HG02798 (cell line): ENCODE data around the gene PRL.
A peak's percentile ranks its signal among the peaks of the same experiment; 100 is the strongest.

Source experiments
- ATAC-seq: cut with Tn5 transposase; IDR thresholded peaks from one replicate; pipeline ENCODE4 v1.9.1; 2021; ENCODE audit warnings: mild to moderate bottlenecking; ENCODE audit not compliant: unreplicated experiment, poor library complexity

PRL gene

GRCh38 chr6:22296067-22296466, 769 bp downstream of the PRL start:
- ATAC-seq = no peak

GRCh38 chr6:22295145-22295544, 1.7 kb downstream of the PRL start:
- ATAC-seq = no peak

GRCh38 chr6:22294301-22294700, 2.5 kb downstream of the PRL start:
- no peak for ATAC-seq

GRCh38 chr6:22290045-22290444, 6.8 kb downstream of the PRL start:
- ATAC-seq = no peak

- ATAC-seq = no peak
Measured at GRCh38 chr6:22288721-22289120, 8.1 kb downstream of the PRL start.

- ATAC-seq = no peak
Measured at GRCh38 chr6:22284666-22285065, 12.2 kb downstream of the PRL start.

- ATAC-seq = no peak
Measured at GRCh38 chr6:22281341-22282085, 15.3 kb downstream of the PRL start.

- ATAC-seq = no peak
Measured at GRCh38 chr6:22279427-22279826, 17.4 kb downstream of the PRL start.

GRCh38 chr6:22271081-22271480, 25.8 kb downstream of the PRL start:
- ATAC-seq = peak; percentile 54

- ATAC-seq = no peak
Measured at GRCh38 chr6:22263748-22264147, 33.1 kb downstream of the PRL start.

GRCh38 chr6:22254886-22255285, 42.0 kb downstream of the PRL start:
- no peak for ATAC-seq

- ATAC-seq = no peak
Measured at GRCh38 chr6:22253955-22254655, 42.7 kb downstream of the PRL start.

GRCh38 chr6:22251348-22251747, 45.5 kb downstream of the PRL start:
- no peak for ATAC-seq

GRCh38 chr6:22250486-22250885, 46.4 kb downstream of the PRL start:
- ATAC-seq = no peak

GRCh38 chr6:22249711-22250350, 47.0 kb downstream of the PRL start:
- ATAC-seq = no peak

GRCh38 chr6:22248513-22249308, 48.1 kb downstream of the PRL start:
- no peak for ATAC-seq

- ATAC-seq = no peak
Measured at GRCh38 chr6:22247916-22248482, 48.8 kb downstream of the PRL start.

GRCh38 chr6:22240025-22240424, 56.8 kb downstream of the PRL start:
- no peak for ATAC-seq

- ATAC-seq = no peak
Measured at GRCh38 chr6:22239261-22239921, 57.4 kb downstream of the PRL start.

- no peak for ATAC-seq
Measured at GRCh38 chr6:22238861-22239260, 58.0 kb downstream of the PRL start.
